Putamen (tissue), 1 donor: ENCODE measurements around the gene LMBR1.
"Not testable (repeated sequence)": the region's sequence is repeated elsewhere in the genome, so short reads cannot be mapped to it uniquely, and the experiment has no call there.

Source experiments
- DNase-seq: peaks from one replicate; pipeline ENCODE4 v3.0.0-alpha.2; 2016; ENCODE audit warnings: low spot score

LMBR1 gene, protein sequence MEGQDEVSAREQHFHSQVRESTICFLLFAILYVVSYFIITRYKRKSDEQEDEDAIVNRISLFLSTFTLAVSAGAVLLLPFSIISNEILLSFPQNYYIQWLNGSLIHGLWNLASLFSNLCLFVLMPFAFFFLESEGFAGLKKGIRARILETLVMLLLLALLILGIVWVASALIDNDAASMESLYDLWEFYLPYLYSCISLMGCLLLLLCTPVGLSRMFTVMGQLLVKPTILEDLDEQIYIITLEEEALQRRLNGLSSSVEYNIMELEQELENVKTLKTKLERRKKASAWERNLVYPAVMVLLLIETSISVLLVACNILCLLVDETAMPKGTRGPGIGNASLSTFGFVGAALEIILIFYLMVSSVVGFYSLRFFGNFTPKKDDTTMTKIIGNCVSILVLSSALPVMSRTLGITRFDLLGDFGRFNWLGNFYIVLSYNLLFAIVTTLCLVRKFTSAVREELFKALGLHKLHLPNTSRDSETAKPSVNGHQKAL

DNA sequence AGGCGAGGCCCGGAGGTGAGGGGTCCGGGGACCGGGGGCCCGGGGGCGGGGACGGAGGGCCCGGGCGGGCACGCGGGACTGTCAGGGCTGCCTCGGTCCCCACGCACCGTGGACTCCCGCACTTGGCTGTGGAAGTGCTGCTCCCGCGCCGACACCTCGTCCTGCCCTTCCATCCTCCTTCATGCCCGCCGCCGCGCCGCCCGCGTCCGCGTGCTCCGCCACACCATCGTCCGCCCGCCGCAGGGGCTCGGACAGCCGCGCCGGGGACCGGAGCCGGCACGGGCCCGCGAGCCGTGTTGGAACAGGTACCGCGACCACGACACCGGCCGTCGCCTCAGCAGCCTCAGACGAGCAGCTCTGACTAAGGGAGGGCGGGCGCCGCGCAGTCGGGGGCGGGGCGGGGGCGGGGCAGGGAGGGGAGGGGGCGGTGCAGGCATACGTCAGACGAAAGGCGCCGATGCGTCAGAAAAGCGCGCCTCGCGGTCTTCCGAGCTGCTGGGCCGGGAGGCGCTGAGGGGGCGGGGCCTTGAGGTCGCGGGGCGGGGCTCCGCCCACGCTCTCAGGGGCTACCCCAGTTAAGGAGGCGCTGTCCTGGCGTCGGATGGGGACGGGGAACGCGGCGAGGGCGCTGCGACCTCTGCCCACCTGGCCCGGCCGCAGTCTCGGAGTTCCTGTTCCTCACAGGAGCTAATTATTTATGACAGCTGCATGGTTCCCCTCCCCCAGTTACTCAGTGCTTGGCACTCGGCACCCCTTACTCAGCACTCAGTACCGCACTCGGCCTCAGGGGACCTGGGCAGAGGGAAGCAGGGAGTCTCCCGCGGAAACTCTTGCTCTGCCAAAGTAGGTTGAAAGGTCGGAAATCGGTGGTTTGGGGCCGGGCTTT, at the start of gene LMBR1:
Gene LMBR1, minus strand, starts transcription at position 363 of the 886 bp plus-strand sequence. Its CDS starts 190 bp downstream, at position 173.
- DNase-seq, result peak; percentile 93

DNA sequence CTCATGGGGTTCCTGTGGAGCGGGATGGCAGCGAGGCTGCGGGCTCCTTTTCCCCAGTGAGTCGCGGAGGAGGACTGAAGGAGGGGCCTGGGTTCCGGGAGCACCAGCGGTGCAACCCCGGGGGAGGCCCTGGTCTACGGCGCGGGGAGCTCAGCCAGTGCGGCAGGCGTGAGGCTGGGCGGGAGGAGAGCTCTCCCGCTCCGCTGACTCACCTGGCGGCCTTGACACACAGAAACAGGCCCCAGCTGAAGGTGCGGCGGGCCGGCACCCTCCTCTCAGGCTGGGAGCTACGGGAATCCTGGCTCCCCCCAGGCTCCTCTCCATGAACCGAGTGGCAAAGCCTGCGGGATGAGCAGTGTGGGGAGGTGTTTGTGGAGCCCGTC, 49.7 kb upstream of the LMBR1 start:
- no peak for DNase-seq

DNA sequence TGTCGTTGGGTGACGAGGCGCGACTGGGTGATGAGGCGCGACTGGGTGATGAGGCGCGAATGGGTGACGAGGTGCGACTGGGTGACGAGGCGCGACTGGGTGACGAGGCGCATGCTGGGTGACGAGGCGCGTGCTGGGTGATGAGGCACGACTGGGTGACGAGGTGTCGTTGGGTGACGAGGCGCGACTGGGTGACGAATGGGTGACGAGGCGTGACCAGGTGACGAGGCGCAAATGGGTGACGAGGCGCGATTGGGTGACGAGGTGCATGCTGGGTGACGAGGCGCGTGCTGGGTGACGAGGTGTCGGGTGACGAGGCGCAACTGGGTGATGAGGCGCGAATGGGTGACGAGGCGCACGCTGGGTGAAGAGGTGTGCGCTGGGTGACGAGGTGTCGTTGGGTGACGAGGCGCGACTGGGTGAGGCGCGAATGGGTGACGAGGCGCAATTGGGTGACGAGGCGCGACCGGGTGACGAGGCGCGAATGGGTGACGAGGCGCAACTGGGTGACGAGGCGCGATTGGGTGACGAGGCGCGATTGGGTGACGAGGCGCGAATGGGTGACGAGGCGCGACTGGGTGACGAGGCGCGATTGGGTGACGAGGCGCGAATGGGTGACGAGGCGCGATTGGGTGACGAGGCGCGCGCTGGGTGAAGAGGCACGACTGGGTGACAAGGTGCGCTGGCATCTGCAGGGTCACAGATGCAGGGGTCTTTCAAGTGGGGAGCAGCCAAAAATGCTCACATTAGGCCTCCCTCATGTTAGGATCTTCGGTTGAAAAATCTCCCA, 48.6 kb upstream of the LMBR1 start:
- DNase-seq, result no peak

DNA sequence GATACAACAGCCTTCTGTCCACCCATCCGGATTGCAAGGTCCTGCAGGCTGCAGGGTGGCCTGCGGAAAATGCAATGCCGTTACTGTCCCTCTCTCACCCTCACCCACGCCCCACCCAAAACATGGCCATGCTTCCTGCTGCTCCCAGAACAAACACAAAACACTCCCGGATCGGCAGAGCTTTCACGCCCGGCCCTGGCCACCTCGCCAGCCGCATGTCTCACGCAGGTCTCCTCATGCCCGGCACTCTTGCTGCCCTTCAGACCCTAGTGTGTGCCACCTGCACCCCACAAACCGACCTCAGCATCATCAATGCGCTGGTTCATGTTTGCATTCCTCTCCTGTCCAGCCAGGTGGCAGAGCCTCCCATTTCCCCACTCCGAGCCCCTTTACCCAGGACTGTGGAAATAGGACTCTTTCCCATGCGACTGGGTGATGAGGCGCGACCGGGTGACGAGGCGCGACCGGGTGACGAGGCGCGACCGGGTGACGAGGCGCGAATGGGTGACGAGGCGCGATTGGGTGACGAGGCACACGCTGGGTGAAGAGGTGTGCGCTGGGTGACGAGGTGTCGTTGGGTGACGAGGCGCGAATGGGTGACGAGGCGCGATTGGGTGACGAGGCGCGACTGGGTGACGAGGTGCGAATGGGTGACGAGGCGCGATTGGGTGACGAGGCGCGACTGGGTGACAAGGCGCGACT, 47.6 kb upstream of the LMBR1 start:
- DNase-seq, result no peak

DNA sequence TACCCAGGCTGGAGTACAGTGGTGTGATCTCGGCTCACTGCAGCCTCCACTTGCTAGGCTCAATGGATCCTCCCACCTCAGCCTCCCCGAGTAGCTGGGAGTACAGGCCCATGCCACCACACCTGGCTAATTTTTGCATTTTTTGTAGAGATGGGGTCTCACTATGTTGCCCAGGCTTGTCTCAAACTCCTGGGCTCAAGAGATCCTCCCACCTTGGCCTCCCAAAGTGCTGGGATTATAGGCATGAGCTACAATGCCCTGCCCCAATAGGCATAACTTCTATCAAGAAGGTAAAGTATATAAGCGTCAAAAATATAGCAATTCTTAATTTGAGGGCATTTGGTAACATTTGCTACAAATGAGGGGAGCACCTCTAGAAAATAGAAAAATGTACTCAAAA, 43.8 kb upstream of the LMBR1 start:
- DNase-seq, result not testable (repeated sequence)

DNA sequence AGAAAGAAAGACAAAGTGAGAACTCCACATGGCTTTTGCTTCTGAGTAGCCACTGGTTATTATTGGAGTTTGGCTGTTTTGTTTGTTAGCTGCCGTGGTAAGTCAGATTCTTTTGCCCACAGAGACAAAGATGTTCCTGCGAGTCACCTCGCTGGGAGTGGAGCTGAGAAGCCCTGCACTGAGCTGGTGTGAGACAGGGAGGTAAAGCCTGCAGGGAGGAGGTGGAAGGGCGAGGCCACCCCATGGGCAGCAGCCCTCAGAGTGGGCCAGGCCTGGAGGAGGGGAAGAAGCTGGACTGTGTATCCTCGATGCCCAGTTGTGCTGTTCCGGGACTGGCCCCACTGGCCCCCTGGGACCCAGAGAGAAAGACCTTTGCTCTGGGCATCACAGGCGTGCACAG, 42.3 kb upstream of the LMBR1 start:
- DNase-seq, result no peak

DNA sequence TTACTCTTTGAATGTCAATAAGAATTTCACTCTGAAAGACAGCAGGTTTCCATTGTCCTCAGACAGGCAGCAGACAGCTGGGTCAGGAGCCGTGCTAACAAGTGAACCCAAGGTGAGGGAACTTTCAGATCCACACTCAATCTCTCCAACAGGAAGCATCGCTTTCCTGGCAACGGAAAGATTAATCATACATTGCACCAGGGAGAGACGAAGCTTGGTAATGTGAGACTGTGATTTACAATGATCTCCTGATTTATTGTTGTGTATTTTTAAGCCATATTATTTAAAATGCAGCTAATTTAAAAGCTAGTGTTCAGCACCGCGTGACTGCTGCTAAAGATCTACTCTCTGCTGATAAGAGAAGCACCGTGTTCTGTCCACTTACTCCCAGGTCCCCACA, 39.0 kb upstream of the LMBR1 start:
- no peak for DNase-seq

DNA sequence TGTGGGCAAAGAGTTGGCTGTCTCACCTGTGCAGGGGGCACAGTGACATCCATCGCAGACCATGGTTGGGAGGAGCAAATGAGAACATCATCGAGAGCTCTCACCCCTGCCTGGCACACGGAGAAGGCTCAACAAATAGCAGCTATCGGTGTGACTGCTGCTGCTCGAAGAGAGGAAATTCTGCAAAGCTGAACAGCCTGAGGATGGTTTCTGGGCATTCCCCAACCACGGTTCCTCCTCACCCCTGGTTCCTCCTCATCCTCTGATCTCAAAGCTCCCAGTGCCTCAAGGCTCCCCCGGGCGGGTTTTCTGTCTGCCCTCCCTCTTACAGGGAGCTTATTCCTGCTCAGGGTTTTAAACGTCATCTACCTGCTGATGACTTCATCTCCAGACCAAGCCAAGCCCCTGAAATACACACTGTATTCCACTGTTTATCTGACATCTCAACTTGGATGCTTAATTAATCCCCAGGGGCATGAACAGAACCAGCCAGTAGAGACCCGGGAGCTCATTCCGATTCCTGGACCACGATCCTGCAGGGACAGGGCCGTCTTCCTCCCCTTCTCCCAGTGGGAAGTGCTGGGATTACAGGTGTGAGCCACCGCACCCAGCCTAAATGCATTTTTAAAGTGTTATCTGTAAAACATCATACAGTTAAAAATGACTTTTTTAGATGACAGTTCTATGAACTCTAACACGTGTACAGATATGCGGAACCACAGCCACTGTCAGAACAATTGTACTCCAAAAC, 37.0 kb upstream of the LMBR1 start:
- no peak for DNase-seq

DNA sequence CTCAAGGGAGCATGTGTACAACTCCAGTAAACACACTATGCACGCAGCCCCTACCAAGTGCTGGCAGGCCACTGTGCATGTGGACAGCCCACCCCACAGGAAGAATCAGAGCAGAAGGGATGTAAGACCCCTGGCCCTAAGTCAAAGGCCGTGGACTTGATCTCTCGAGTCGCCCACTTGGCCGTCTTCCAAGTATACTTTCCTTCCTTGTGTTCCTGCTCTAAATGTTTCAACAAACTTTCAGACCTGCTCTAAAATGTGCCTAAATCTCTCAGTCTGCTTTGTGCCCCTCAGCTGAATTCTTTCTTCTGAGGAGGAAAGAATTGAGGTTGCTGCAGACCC, 35.4 kb upstream of the LMBR1 start:
- DNase-seq, result no peak

DNA sequence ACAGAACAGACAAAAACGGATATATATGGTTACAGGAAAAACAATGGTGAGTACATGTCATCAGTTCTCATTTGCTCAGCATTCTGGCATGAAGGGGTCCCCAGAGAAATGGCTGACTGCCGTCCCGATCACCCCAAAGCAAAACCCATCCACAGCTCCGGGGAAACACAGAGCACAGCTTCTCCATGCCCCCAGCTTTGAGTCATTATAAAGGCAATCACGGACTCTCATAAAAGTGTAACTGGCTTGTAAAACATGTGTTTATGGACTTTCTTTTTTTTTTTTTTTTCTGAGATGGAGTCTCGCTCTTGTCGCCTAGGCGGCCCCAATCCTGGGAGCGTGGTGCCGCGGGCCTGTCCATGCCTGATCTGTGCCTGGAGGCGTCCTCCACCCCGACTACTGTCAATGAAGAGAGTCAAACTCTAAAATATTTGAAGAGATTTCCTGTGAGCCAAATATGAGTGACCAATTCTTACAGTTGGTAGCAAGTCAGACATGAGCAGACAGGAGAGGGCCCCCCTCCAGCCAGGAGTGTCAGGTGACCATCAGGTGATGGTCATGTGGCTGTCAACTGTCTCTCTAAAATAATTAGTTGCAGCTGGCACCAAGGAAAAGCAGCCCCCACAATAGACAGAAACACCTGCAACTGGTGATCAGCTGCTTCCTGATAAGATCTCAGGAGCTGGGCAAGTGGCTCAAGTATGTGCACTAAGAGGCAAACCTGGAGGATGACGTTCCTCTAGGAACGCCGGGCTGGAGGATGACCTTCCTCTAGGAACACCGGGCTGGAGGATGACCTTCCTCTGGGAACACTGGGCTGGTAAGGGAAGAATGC, 34.8 kb upstream of the LMBR1 start:
- DNase-seq, result no peak

DNA sequence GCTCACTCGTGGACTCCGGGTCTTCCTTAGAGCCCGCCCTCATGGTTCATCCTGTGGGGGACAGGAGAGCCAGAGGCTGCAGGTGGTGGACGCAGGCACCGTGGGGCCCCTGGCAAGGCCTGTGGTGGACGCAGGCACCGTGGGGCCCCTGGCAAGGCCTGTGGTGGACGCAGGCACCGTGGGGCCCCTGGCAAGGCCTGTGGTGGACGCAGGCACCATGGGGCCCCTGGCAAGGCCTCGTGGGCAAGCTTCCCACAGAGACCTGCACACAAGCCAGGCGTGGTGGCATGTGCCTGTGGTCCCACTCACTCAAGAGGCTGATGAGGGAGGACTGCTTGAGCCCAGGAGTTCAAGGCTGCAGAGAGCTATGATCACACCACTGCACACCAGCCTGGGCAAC, 32.8 kb upstream of the LMBR1 start:
- DNase-seq, result not testable (repeated sequence)

DNA sequence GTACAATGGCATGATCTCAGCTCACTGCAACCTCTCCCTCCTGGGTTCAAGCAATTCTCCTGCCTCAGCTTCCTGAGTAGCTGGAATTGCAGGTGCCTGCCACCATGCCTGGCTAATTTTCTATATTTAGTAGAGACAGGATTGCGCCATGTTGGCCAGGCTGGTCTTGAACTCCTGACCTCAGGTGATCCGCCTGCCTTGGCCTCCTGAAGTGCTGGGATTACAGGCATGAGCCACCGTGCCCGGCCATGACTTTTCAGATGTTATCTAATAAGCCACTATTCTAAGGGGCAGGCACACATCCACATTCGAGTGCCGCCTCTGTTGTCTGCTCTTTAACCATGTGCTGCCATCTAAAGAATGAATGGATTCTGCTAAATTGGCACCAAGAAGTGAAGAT, 29.3 kb upstream of the LMBR1 start:
- not testable (repeated sequence) for DNase-seq

DNA sequence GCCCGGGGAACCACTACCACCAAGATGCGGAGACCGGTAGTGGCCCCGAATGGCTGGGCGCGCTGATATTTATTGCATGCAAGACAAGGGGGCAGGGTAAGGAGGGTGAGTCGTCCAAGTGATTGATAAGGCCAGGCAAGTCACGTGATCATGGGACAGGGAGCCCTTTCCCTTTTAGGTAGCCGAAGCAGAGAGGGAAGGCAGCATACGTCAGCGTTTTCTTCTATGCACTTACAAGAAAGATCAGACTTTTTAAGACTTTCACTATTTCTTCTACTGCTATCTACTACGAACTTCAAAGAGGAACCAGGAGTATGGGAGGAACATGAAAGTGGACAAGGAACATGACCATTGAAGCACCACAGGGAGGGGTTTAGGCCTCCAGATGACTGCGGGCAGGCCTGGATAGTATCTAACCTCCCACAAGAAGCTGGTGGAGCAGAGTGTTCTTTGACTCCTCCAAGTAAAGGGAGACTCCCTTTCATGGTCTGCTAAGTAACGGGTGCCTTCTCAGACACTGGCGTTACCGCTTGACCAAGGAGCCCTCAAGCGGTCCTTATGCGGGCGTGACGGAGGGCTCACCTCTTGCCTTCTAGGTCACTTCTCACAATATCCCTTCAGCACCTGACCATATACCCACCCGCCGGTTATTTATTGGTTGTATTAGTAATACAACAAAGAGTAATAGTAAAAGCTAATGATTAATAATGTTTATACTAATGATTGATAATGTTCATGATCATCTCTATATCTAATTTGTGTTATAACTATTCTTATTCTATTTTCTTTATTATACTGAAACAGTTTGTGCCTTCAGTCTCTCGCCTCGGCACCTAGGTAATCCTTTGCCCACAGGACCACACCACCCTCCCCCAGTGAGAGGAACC, 27.7 kb upstream of the LMBR1 start:
- DNase-seq, result not testable (repeated sequence)

DNA sequence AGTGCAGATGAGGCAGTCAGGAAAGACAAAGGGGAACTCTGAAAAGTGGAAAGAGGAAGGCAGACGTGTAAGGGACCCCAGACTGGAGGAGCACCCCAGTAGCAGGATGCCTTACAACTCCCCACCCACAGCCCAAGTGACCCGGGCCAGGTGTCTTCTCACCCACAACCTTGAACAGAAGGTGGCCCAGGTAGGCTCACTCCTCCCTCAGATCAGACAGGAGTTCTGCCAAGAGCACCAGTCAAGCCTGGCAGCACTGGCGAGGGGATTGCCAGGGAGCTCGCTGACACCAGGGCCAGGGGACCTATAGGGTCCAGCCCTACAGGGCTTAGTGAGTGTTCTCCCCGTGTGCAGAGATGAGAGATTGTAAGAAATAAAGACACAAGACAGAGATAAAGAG, 27.1 kb upstream of the LMBR1 start:
- no peak for DNase-seq

DNA sequence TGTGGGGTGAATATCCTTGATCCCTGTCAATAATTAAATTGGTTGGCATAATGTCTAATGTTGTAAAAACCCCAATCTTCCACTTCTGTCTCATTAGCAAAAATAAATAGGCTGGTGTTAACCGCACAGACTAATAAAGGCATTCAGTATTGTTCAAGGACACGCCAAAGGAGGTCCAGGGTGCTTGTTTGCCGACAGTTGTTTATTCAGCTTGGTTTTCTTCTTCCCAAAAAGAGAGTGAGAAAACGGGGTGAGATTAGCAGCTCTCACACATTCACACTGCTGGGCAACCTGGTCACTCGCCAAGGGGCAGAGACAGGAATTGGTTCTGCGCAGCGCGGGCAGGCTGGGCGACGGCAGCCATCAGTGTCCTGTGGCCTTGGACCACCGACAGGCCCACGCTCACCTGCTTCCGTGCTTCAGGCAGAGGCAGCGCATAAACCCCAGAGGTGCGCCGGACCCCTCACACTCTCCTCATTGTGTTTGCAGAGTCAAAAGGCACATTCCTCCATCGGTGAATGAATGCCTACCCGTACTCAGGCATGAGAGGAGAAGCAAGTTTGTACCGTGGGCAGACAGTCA, 26.2 kb upstream of the LMBR1 start:
- no peak for DNase-seq

DNA sequence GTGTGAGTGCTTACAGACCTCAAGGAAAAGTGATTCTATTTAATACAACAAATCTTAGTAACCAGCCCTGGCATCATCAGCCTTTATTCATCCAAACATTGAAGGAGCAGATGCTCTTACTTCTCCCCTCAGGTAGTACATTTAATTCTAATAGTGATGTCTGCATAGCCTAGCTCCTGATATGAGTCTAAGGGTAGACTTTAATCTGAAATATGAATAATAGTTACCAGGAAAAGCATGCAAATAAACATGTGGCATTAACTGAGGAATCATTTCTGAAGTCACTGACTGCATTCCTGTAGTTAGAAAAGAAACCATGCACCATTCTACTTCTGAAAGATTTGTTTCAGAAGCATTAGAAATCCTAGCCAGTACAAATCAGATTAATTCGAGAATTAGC, 25.7 kb upstream of the LMBR1 start:
- DNase-seq, result no peak

DNA sequence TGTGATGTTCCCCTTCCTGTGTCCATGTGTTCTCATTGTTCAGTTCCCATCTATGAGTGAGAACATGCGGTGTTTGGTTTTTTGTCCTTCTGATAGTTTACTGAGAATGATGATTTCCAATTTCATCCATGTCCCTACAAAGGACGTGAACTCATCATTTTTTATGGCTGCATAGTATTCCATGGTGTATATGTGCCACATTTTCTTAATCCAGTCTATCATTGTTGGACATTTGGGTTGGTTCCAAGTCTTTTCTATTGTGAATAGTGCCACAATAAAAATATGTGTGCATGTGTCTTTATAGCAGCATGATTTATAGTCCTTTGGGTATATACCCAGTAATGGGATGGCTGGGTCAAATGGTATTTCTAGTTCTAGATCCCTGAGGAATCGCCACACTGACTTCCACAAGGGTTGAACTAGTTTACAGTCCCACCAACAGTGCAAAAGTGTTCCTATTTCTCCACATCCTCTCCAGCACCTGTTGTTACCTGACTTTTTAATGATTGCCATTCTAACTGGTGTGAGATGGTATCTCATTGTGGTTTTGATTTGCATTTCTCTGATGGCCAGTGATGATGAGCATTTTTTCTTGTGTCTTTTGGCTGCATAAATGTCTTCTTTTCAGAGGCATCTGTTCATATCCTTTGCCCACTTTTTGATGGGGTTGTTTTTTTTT, 16.7 kb upstream of the LMBR1 start:
- DNase-seq, result not testable (repeated sequence)

DNA sequence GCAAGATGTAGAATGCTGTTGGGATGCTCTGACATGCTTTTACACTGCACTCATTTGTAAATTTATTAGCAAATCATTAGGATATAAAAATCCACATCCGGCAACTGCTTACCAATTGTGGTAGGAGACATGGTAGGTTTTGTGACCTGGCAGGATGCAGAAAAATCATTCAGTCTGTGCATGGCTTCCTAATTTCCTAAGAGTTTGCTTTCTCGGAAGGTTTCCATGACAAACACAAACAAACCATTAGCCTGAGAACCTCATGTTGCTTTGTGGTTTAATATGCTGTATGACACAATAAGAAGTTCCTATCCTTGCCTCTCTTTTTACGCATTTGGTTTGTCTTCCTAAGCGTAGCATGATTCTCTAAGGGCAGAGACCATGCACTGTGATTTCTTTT, 14.7 kb upstream of the LMBR1 start:
- no peak for DNase-seq
